ENCODE data around the gene NR5A2. TPM values are rescaled to one million over a fixed set of nuclear protein-coding genes. Genes with fewer than 3 reads are reported as not detected.

The NR5A2 gene
- total RNA-seq, 1 experiment from 2014 or later: 4.7 TPM

DNA sequence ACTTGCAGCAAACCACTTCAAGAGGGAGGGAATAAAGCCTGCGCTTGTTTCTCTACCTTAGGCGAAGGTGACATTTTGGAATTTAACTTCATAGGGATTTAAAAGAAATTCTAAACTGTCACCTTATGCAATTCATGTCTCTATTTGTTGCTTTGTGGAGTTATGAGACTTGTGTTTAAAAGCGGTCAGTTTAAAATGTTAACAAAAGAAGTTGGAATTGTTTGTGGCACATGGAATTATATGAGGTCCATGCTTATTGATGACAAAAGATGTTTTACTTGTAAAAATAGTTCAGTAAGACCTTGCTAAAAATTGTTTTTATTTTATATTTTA lies 15.8 kb downstream of the NR5A2 start:
- H3K27me3 Mint-ChIP-seq (ENCODE audit: low read depth): peaks cover 50% of the 10 kb centered on the region
- Histone ChIP-seq H2BK20ac (ENCODE audit: low read depth, low read length, poor library complexity, severe bottlenecking) (no peak overlapping the region), H3K27ac (ENCODE audit: insufficient read length, low read depth, low read length) (no peak overlapping the region), H3T11ph (ENCODE audit: low read length) (no peak overlapping the region), H3K4me2 (ENCODE audit: insufficient read depth, insufficient read length, low read length) (peak overlapping the region; percentile 100), H2BK5ac (ENCODE audit: insufficient read length, low read length) (no peak overlapping the region), H3K23ac (ENCODE audit: insufficient read length, low read depth, low read length) (no peak overlapping the region), H3K9me3 (ENCODE audit: control insufficient read depth, low read depth, low read length) (no peaks in the 10 kb centered on the region), H4K8ac (replicated peaks; ENCODE audit: insufficient read length, low read depth, low read length) (no peak overlapping the region), H3K4ac (ENCODE audit: low read depth, low read length) (no peak overlapping the region), H3K4me1 (ENCODE audit: insufficient read depth, low read length) (no peaks in the 10 kb centered on the region), H2AK5ac (ENCODE audit: insufficient read length, low read length) (no peak overlapping the region), H3K56ac (ENCODE audit: insufficient read length, low read depth, low read length) (no peak overlapping the region), H3K18ac (ENCODE audit: insufficient read length, low read depth, low read length) (no peak overlapping the region), H4K5ac (ENCODE audit: insufficient read length, low read depth, low read length) (no peak overlapping the region), H3K79me1 (ENCODE audit: insufficient read depth, low read depth, low read length, poor library complexity, severe bottlenecking) (no peaks in the 10 kb centered on the region), H3K27me3 (ENCODE audit: insufficient read depth, low read length) (peaks cover 15% of the 10 kb centered on the region; the same call in 1 of the 2 replicates), H4K20me1 (ENCODE audit: control insufficient read depth, insufficient read depth, insufficient read length) (no peaks in the 10 kb centered on the region), H2BK12ac (ENCODE audit: insufficient read length, low read depth, low read length) (no peak overlapping the region), H3K23me2 (ENCODE audit: insufficient read length, low read depth, low read length, poor library complexity, severe bottlenecking) (peaks cover 44% of the 10 kb centered on the region), H2BK15ac (ENCODE audit: low read depth, low read length) (no peak overlapping the region), H2AFZ (ENCODE audit: low read length) (no peak overlapping the region), H4K91ac (ENCODE audit: insufficient read length, low read depth, low read length) (no peak overlapping the region), H2BK120ac (ENCODE audit: low read depth, low read length, poor library complexity, severe bottlenecking) (no peak overlapping the region), H3K79me2 (ENCODE audit: insufficient read depth, low read length) (no peaks in the 10 kb centered on the region), H3K9ac (ENCODE audit: extremely low read depth, insufficient read length, low read length) (no peak overlapping the region), H3K14ac (ENCODE audit: insufficient read depth, low read length) (no peak overlapping the region)
- WGBS (ENCODE audit: extremely low coverage, insufficient read length, low lambda C conversion rate): no CpG with 5 or more reads among the region's 3 CpGs
- no peaks in the 10 kb centered on the region; a peak in 1 of 7 replicates for H3K36me3 Mint-ChIP-seq (ENCODE audit: insufficient read depth in 1 of 3, low read depth in 3 of 3)
- no peak for DNase-seq
- no peak overlapping the region for H3K27ac Mint-ChIP-seq
- H3K4me1 Mint-ChIP-seq: peaks cover 33 to 44% of the 10 kb centered on the region in 2 experiments
- TF ChIP-seq, protein P1, sequence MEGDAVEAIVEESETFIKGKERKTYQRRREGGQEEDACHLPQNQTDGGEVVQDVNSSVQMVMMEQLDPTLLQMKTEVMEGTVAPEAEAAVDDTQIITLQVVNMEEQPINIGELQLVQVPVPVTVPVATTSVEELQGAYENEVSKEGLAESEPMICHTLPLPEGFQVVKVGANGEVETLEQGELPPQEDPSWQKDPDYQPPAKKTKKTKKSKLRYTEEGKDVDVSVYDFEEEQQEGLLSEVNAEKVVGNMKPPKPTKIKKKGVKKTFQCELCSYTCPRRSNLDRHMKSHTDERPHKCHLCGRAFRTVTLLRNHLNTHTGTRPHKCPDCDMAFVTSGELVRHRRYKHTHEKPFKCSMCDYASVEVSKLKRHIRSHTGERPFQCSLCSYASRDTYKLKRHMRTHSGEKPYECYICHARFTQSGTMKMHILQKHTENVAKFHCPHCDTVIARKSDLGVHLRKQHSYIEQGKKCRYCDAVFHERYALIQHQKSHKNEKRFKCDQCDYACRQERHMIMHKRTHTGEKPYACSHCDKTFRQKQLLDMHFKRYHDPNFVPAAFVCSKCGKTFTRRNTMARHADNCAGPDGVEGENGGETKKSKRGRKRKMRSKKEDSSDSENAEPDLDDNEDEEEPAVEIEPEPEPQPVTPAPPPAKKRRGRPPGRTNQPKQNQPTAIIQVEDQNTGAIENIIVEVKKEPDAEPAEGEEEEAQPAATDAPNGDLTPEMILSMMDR (conservative IDR thresholded peaks at IDR 0.05): no peak
- peak overlapping the region; percentile 71 to 91 for H3K4me3 Mint-ChIP-seq
- peaks cover 3 to 5% of the 10 kb centered on the region in 2 experiments; a peak in 2 of 5 replicates for H3K9me3 Mint-ChIP-seq

Measured in H9 (cell line).